22Rv1 (cell line): Measurements from ENCODE around the gene NOXA1.

ENCODE experiments used
- ZFX ChIP-seq: fragments of 450-650 bp; IDR thresholded peaks from 2 replicates; pipeline ENCODE4 v1.6.1; 2017; ENCODE audit warnings: antibody characterized with exemption, borderline replicate concordance
- TF ChIP-seq, protein P1 (sequence below): fragments of 450-650 bp; IDR thresholded peaks from 2 replicates; pipeline ENCODE4 v1.5.1; 2017; ENCODE audit warnings: mild to moderate bottlenecking

GRCh38 chr9:137380171-137380570, 43.0 kb upstream of the NOXA1 start:
- TF ChIP-seq, protein P1, sequence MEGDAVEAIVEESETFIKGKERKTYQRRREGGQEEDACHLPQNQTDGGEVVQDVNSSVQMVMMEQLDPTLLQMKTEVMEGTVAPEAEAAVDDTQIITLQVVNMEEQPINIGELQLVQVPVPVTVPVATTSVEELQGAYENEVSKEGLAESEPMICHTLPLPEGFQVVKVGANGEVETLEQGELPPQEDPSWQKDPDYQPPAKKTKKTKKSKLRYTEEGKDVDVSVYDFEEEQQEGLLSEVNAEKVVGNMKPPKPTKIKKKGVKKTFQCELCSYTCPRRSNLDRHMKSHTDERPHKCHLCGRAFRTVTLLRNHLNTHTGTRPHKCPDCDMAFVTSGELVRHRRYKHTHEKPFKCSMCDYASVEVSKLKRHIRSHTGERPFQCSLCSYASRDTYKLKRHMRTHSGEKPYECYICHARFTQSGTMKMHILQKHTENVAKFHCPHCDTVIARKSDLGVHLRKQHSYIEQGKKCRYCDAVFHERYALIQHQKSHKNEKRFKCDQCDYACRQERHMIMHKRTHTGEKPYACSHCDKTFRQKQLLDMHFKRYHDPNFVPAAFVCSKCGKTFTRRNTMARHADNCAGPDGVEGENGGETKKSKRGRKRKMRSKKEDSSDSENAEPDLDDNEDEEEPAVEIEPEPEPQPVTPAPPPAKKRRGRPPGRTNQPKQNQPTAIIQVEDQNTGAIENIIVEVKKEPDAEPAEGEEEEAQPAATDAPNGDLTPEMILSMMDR: no peak
- no peak for TF ChIP-seq ZFX
